Islet of Langerhans (tissue), 1 donor: ENCODE data around the gene ZSWIM6.
"Not testable (repeated sequence)": the region's sequence is repeated elsewhere in the genome, so short reads cannot be mapped to it uniquely, and the experiment has no call there.

Experiments
- FAIRE-seq: peaks from one replicate; lab custom pipeline; 2011; peaks lifted over from hg19 to GRCh38; lab: Jason Lieb, UNC

The ZSWIM6 gene

GRCh38 chr5:61408476-61409168, 76.6 kb downstream of the ZSWIM6 start:
- peak; percentile 96 for FAIRE-seq

- FAIRE-seq, result no peak
Measured at GRCh38 chr5:61409568-61409967, 77.5 kb downstream of the ZSWIM6 start.

- no peak for FAIRE-seq
Measured at GRCh38 chr5:61410811-61411210, 78.8 kb downstream of the ZSWIM6 start.

DNA sequence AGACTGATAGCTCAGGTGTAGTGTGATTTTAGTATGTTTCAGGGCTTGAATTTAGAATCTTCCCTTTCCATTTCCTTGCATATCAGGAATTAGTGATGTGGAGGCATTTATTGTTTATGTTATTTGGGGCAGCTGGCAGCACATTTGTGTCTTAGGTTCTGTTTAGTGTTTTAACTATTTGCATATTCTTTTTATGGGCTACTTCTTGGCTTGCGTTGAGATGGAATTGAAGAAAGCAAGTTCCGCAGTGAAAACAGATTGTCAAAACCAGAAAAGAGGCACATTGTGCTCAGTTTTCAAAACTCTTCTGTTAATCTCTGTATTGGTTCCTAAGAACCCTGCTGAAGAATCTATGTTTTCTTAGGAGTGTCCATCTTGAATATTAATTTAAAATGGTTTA, 80.3 kb downstream of the ZSWIM6 start:
- FAIRE-seq, result no peak

DNA sequence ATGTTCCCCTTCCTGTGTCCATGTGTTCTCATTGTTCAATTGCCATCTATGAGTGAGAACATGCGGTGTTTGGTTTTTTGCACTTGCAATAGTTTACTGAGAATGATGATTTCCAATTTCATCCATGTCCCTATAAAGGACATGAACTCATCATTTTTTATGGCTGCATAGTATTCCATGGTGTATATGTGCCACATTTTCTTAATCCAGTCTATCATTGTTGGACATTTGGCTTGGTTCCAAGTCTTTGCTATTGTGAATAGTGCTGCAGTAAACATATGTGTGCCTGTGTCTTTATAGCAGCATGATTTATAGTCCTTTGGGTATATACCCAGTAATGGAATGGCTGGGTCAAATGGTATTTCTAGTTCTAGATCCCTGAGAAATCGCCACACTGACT, 81.1 kb downstream of the ZSWIM6 start:
- not testable (repeated sequence) for FAIRE-seq

- FAIRE-seq, result no peak
Measured at GRCh38 chr5:61414806-61415205, 82.7 kb downstream of the ZSWIM6 start.

- no peak for FAIRE-seq
Measured at GRCh38 chr5:61416010-61416409, 84.0 kb downstream of the ZSWIM6 start.

DNA sequence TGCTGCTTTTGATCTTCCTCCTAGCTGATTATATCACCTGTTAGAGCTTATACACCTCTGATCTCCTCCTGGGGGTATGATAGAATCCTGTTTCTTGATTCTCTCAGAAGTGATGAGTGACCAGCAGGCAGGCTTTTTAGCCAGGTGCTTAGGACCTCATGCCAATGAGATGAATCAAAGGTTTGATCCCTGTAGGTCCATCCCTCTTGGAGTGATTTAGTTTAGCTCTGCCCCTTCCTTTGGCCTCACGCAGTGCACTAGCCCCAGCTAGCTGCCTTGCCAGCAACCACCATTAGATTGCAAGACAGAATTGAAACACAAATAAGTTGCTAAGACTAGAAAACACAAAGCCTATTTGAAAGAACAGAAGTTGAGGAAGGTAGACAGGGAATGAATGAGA, 84.4 kb downstream of the ZSWIM6 start:
- no peak for FAIRE-seq

DNA sequence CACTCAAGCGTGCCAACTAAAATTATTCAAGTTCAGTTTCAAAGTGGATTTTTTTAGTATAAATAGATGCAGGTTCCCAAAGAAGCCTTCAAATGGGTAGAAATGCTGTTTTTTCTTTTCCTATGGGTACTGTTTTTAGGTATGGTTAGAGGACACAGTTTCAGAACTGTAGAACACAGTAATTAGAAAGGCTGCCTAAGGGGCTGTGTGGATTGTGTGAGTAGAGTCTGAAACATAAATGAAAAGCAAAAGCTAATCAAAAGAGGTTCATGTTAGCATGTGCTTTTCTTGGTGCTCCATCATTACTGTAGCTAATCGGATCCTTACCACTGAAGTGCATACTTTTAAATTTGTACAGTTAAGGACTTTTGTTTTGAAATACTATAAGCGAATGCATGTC, 85.3 kb downstream of the ZSWIM6 start:
- no peak for FAIRE-seq

GRCh38 chr5:61417851-61418250, 85.8 kb downstream of the ZSWIM6 start:
- FAIRE-seq, result no peak

DNA sequence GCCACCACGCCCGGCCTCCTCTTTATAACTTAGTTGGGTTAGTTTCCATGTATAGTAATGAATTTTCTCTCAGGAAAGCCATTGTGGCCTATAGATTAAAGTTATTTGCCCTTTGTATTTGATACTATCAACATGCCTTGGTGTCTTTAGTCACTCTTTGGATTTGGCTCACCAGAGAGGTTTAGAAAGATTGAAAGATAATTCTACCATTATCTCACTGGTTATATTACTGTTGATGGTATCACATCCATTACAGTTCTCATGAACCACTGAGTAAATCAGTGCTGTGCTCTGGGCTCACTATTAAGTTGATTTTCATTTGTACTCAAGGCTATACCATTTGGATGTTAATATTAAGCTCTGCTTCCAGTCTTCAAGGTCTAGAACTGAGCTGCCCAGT, 87.0 kb downstream of the ZSWIM6 start:
- FAIRE-seq, result no peak

DNA sequence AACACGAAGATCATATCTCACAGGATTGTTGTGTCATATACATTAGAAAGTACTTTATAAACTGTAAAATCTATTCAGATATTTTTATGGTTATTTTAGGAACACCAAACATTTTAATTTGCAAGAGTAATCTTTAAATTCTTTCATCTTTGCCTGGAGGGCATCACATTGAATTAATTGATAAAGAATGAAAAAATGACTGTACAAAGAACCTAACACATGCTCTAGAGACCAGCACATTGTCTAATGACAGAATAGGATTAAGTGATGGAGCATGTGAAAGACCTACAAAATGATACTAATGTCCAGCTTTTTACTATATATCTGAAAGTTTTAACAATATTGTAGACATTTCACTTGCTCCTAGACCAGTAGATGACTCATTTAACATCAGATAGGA, 88.0 kb downstream of the ZSWIM6 start:
- FAIRE-seq, result peak; percentile 41

DNA sequence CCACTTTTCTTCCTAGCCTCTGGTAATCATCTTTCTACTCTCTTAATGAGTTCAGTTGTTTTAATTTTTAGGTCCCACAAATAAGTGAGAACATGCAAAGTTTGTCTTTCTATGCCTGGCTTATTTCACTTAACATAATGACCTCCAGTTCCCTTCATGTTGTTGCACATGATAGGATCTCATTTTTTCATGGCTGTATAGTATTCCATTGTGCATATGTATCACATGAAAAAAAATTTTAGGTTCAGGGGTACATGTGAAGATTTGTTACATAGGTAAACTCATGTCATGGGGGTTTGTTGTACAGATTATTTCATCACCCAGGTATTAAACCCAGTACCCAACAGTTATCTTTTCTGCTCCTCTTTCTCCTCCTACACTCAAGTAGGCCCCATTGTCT, 89.2 kb downstream of the ZSWIM6 start:
- not testable (repeated sequence) for FAIRE-seq

GRCh38 chr5:61423487-61424145, 91.6 kb downstream of the ZSWIM6 start:
- no peak for FAIRE-seq

- FAIRE-seq, result no peak
Measured at GRCh38 chr5:61425918-61426317, 93.9 kb downstream of the ZSWIM6 start.

- FAIRE-seq, result no peak
Measured at GRCh38 chr5:61429906-61430305, 97.8 kb downstream of the ZSWIM6 start.

- peak; percentile 89 for FAIRE-seq
Measured at GRCh38 chr5:61431923-61432620, 100.0 kb downstream of the ZSWIM6 start.

- peak; percentile 84 for FAIRE-seq
Measured at GRCh38 chr5:61435368-61435767, 103.3 kb downstream of the ZSWIM6 start.

DNA sequence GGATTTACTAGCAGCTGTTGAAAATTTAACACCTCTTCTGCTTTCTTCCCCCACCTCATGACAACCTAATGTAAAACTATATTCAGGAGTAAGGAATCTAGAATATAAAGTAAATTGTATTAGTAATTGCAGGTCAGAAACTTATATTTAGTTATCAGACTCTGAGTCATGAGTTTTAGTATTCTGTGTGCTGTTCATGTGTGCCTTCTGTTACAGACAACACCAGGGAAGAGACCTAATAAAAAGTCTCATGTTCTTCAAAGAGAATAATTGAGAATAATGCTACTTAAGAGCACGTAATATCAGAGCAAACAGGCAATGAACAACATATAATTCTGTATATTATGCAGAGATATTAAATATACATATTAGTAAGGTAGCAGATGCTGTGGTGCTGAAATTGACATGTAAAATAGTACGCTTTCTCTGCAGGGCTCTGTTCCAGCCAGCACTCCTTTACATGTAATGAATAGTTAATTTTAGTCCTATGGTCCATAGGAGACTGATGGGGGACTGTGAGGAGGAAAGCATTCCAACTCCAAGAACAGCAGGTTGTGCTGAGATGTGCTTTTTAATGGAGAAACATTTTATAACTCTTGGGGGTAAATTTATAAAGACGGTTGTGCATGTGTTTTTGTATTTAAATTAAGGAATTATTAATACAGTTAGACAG, 106.4 kb downstream of the ZSWIM6 start:
- FAIRE-seq, result peak; percentile 5

GRCh38 chr5:61440086-61440485, 108.0 kb downstream of the ZSWIM6 start:
- FAIRE-seq, result no peak

GRCh38 chr5:61440596-61440995, 108.5 kb downstream of the ZSWIM6 start:
- no peak for FAIRE-seq

- FAIRE-seq, result no peak
Measured at GRCh38 chr5:61441742-61442141, 109.7 kb downstream of the ZSWIM6 start.
